Activated CD4-positive, alpha-beta T cell treated with anti-CD3 and anti-CD28 coated beads, Interleukin-2, amount 10 ng/mL, durations not matched to agents 7 days and 5 days (primary cell): ENCODE data around the gene CRHR1. TPM values are rescaled to one million over a fixed set of nuclear protein-coding genes. Genes with fewer than 3 reads are reported as not detected.
A peak's percentile ranks its signal among the peaks of the same experiment; 100 is the strongest.
"Not testable (repeated sequence)": the region's sequence is repeated elsewhere in the genome, so short reads cannot be mapped to it uniquely, and the experiment has no call there.

Experiments used
- CTCF ChIA-PET: fragments of 350-600 bp; sonication (Branson Sonifier 250); formaldehyde crosslinking; loops from one replicate; lab custom pipeline; 2021; ENCODE audit warnings: antibody characterized with exemption; lab: Charles Lee
- POLR2A ChIA-PET: fragments of 350-600 bp; sonication (Branson Sonifier 250); formaldehyde crosslinking; loops from one replicate; lab custom pipeline; 2021; ENCODE audit warnings: antibody characterized with exemption; lab: Charles Lee
- DNase-seq: peaks from one replicate; pipeline ENCODE4 v3.0.0-alpha.2; 2020
- H3K27ac Mint-ChIP-seq: one replicate; pipeline ENCODE4 v1.8.0; 2021; ENCODE audit warnings: mild to moderate bottlenecking, moderate library complexity, mixed read lengths
- H3K27me3 Mint-ChIP-seq: one replicate; pipeline ENCODE4 v1.8.0; 2021; ENCODE audit warnings: mixed read lengths
- H3K36me3 Mint-ChIP-seq: one replicate; pipeline ENCODE4 v1.8.0; 2021; ENCODE audit warnings: low read depth, mixed read lengths
- H3K4me1 Mint-ChIP-seq: one replicate; pipeline ENCODE4 v1.8.0; 2021; ENCODE audit warnings: mixed read lengths
- H3K4me3 Mint-ChIP-seq: one replicate; pipeline ENCODE4 v1.8.0; 2021; ENCODE audit warnings: mild to moderate bottlenecking, moderate library complexity, mixed read lengths
- H3K9me3 Mint-ChIP-seq: one replicate; pipeline ENCODE4 v1.8.0; 2021; ENCODE audit warnings: mixed read lengths
- total RNA-seq, 2 experiments: library from RNA; stranded (reverse); gene quantifications; one replicate each; pipeline ENCODE4 v1.2.3, GENCODE V29; 2021

CRHR1 gene
- total RNA-seq = not detected

GRCh38 chr17:45784293-45784740, at the start of gene CRHR1:
Gene CRHR1, plus strand, starts transcription at chr17:45784320. Its CDS starts 225 bp downstream, at chr17:45784545.
- Mint-ChIP-seq H3K9me3 (no peaks in the 10 kb centered on the region), H3K27me3 (peaks cover 71% of the 10 kb centered on the region), H3K4me1 (peaks cover 9% of the 10 kb centered on the region), H3K36me3 (no peaks in the 10 kb centered on the region), H3K4me3 (peak within 1 kb of the TSS; percentile 62), H3K27ac (no peak within 1 kb of the TSS)
- ChIA-PET POLR2A (no interaction called here), CTCF (no interaction called here)
- DNase-seq = no peak

- CTCF ChIA-PET = no interaction called here
- Mint-ChIP-seq H3K27ac (no peak overlapping the region), H3K27me3 (peaks cover 19% of the 10 kb centered on the region), H3K9me3 (peaks cover 16% of the 10 kb centered on the region), H3K4me1 (no peaks in the 10 kb centered on the region), H3K4me3 (no peak overlapping the region), H3K36me3 (no peaks in the 10 kb centered on the region)
- DNase-seq = no peak
- POLR2A ChIA-PET = no interaction called here
These were observed 49.5 kb upstream of the CRHR1 start for GRCh38 chr17:45734598-45734997.

GRCh38 chr17:45735488-45735887, 48.6 kb upstream of the CRHR1 start:
- ChIA-PET POLR2A (no interaction called here), CTCF (interaction anchor here (1.0 kb wide), 1 partner anchor 9 kb away, joined by 3 read pairs; no protein-coding TSS in a partner anchor)
- no peak for DNase-seq
- Mint-ChIP-seq H3K4me1 (no peaks in the 10 kb centered on the region), H3K27me3 (peaks cover 19% of the 10 kb centered on the region), H3K9me3 (peaks cover 12% of the 10 kb centered on the region), H3K36me3 (no peaks in the 10 kb centered on the region), H3K27ac (no peak overlapping the region), H3K4me3 (no peak overlapping the region)

GRCh38 chr17:45739786-45740185, 44.3 kb upstream of the CRHR1 start:
- POLR2A ChIA-PET = no interaction called here
- CTCF ChIA-PET = no interaction called here
- Mint-ChIP-seq H3K4me3 (no peak overlapping the region), H3K27ac (no peak overlapping the region), H3K27me3 (peaks cover 24% of the 10 kb centered on the region), H3K4me1 (no peaks in the 10 kb centered on the region), H3K36me3 (no peaks in the 10 kb centered on the region), H3K9me3 (no peaks in the 10 kb centered on the region)
- DNase-seq = no peak

GRCh38 chr17:45740553-45741330, 43.4 kb upstream of the CRHR1 start:
- POLR2A ChIA-PET = no interaction called here
- CTCF ChIA-PET = no interaction called here
- H3K4me1 Mint-ChIP-seq = no peaks in the 10 kb centered on the region
- peaks cover 28% of the 10 kb centered on the region for H3K27me3 Mint-ChIP-seq
- no peaks in the 10 kb centered on the region for H3K9me3 Mint-ChIP-seq
- DNase-seq = peak; percentile 16
- H3K27ac Mint-ChIP-seq = no peak overlapping the region
- H3K36me3 Mint-ChIP-seq = no peaks in the 10 kb centered on the region
- no peak overlapping the region for H3K4me3 Mint-ChIP-seq

- ChIA-PET POLR2A (no interaction called here), CTCF (no interaction called here)
- DNase-seq = no peak
- peaks cover 20% of the 10 kb centered on the region for H3K27me3 Mint-ChIP-seq
- H3K36me3 Mint-ChIP-seq = no peaks in the 10 kb centered on the region
- no peaks in the 10 kb centered on the region for H3K9me3 Mint-ChIP-seq
- no peak overlapping the region for H3K27ac Mint-ChIP-seq
- no peaks in the 10 kb centered on the region for H3K4me1 Mint-ChIP-seq
- no peak overlapping the region for H3K4me3 Mint-ChIP-seq
These were observed 41.9 kb upstream of the CRHR1 start for GRCh38 chr17:45742251-45742650.

- peaks cover 14% of the 10 kb centered on the region for H3K27me3 Mint-ChIP-seq
- H3K36me3 Mint-ChIP-seq = no peaks in the 10 kb centered on the region
- no peaks in the 10 kb centered on the region for H3K4me1 Mint-ChIP-seq
- H3K4me3 Mint-ChIP-seq = no peak overlapping the region
- ChIA-PET POLR2A (no interaction called here), CTCF (interaction anchor here (0.6 to 1.2 kb wide), 2 partner anchors 8 to 217 kb away, joined by 3 to 5 read pairs; no protein-coding TSS in a partner anchor)
- no peaks in the 10 kb centered on the region for H3K9me3 Mint-ChIP-seq
- no peak for DNase-seq
- no peak overlapping the region for H3K27ac Mint-ChIP-seq
These were observed 40.3 kb upstream of the CRHR1 start for GRCh38 chr17:45743626-45744326.

GRCh38 chr17:45744826-45745225, 39.3 kb upstream of the CRHR1 start:
- not testable (repeated sequence) for DNase-seq, H3K4me3 Mint-ChIP-seq, H3K27ac Mint-ChIP-seq, H3K4me1 Mint-ChIP-seq, H3K36me3 Mint-ChIP-seq, H3K9me3 Mint-ChIP-seq
- H3K27me3 Mint-ChIP-seq = peaks cover 14% of the 10 kb centered on the region
- POLR2A ChIA-PET = interaction anchor here (0.7 kb wide), 1 partner anchor 16 kb away, joined by 3 read pairs; no protein-coding TSS in a partner anchor
- CTCF ChIA-PET = interaction anchor here (1.2 kb wide), 1 partner anchor 9 kb away, joined by 3 read pairs; no protein-coding TSS in a partner anchor

GRCh38 chr17:45745601-45746494, 38.3 kb upstream of the CRHR1 start:
- no peak overlapping the region for H3K27ac Mint-ChIP-seq
- CTCF ChIA-PET = interaction anchor here (1.1 kb wide), 1 partner anchor 10 kb away, joined by 3 read pairs; no protein-coding TSS in a partner anchor
- POLR2A ChIA-PET = no interaction called here
- peaks cover 14% of the 10 kb centered on the region for H3K27me3 Mint-ChIP-seq
- H3K36me3 Mint-ChIP-seq = no peaks in the 10 kb centered on the region
- H3K4me1 Mint-ChIP-seq = no peaks in the 10 kb centered on the region
- no peaks in the 10 kb centered on the region for H3K9me3 Mint-ChIP-seq
- no peak overlapping the region for H3K4me3 Mint-ChIP-seq
- no peak for DNase-seq

- H3K4me3 Mint-ChIP-seq = no peak overlapping the region
- H3K27me3 Mint-ChIP-seq = peaks cover 13% of the 10 kb centered on the region
- no peaks in the 10 kb centered on the region for H3K36me3 Mint-ChIP-seq
- ChIA-PET POLR2A (no interaction called here), CTCF (interaction anchor here (1.3 kb wide), 1 partner anchor 10 kb away, joined by 4 read pairs; no protein-coding TSS in a partner anchor)
- no peaks in the 10 kb centered on the region for H3K9me3 Mint-ChIP-seq
- no peaks in the 10 kb centered on the region for H3K4me1 Mint-ChIP-seq
- DNase-seq = no peak
- no peak overlapping the region for H3K27ac Mint-ChIP-seq
These were observed 36.2 kb upstream of the CRHR1 start for GRCh38 chr17:45747911-45748310.

GRCh38 chr17:45748731-45749310, 35.3 kb upstream of the CRHR1 start:
- Mint-ChIP-seq H3K4me3 (no peak overlapping the region), H3K27me3 (peaks cover 11% of the 10 kb centered on the region), H3K4me1 (no peaks in the 10 kb centered on the region), H3K36me3 (no peaks in the 10 kb centered on the region), H3K27ac (no peak overlapping the region), H3K9me3 (no peaks in the 10 kb centered on the region)
- POLR2A ChIA-PET = no interaction called here
- CTCF ChIA-PET = no interaction called here
- no peak for DNase-seq

- Mint-ChIP-seq H3K9me3 (no peaks in the 10 kb centered on the region), H3K36me3 (no peaks in the 10 kb centered on the region), H3K4me3 (no peak overlapping the region), H3K27me3 (peaks cover 9% of the 10 kb centered on the region), H3K4me1 (no peaks in the 10 kb centered on the region), H3K27ac (no peak overlapping the region)
- no peak for DNase-seq
- ChIA-PET CTCF (no interaction called here), POLR2A (no interaction called here)
These were observed 34.2 kb upstream of the CRHR1 start for GRCh38 chr17:45749831-45750335.
